Mononuclear cell (primary cell): ENCODE measurements around the gene TSACC. TPM values are rescaled to one million over a fixed set of nuclear protein-coding genes. Genes with fewer than 3 reads are reported as not detected.
A peak's percentile ranks its signal among the peaks of the same experiment; 100 is the strongest.
"Not testable (repeated sequence)": the region's sequence is repeated elsewhere in the genome, so short reads cannot be mapped to it uniquely, and the experiment has no call there.

Experiments used
- H3K27me3 ChIP-seq: 2 replicates; pipeline ENCODE4 v1.6.0; 2011; ENCODE audit warnings: low read length, control low read depth; ENCODE audit not compliant: insufficient read depth
- H3K4me1 ChIP-seq: 2 replicates; pipeline ENCODE4 v1.5.1; 2011; ENCODE audit warnings: mild to moderate bottlenecking, low read length, control low read depth; ENCODE audit not compliant: insufficient read depth
- H3K4me3 ChIP-seq: 2 replicates; pipeline ENCODE4 v1.5.1; 2011; ENCODE audit warnings: mild to moderate bottlenecking, low read length, moderate library complexity
- H3K9me3 ChIP-seq: 2 replicates; pipeline ENCODE4 v1.5.1; 2011; ENCODE audit warnings: low read depth, mild to moderate bottlenecking, control low read depth, low read length
- total RNA-seq: library from RNA; depleted of rRNA; stranded (reverse); fragments of >200 nt; gene quantifications from one replicate; pipeline ENCODE4 v1.2.3, GENCODE V29; 2012

The TSACC gene
- total RNA-seq, 1 donor: not detected

GRCh38 chr1:156336242-156336641, 2.1 kb upstream of the TSACC start:
- Histone ChIP-seq H3K4me3 (no peak overlapping the region), H3K9me3 (no peaks in the 10 kb centered on the region), H3K27me3 (no peaks in the 10 kb centered on the region), H3K4me1 (peaks cover 17% of the 10 kb centered on the region)

- Histone ChIP-seq H3K4me3 (peak overlapping the region; percentile 82), H3K27me3 (no peaks in the 10 kb centered on the region), H3K9me3 (no peaks in the 10 kb centered on the region), H3K4me1 (peaks cover 17% of the 10 kb centered on the region)
Observed at GRCh38 chr1:156337052-156337887, 1.1 kb upstream of the TSACC start.

GRCh38 chr1:156337888-156338179, 492 bp upstream of the TSACC start:
- H3K27me3 ChIP-seq: no peaks in the 10 kb centered on the region
- H3K4me1 ChIP-seq: peaks cover 17% of the 10 kb centered on the region
- H3K9me3 ChIP-seq: no peaks in the 10 kb centered on the region
- peak overlapping the region; percentile 82 for H3K4me3 ChIP-seq

GRCh38 chr1:156342166-156342955, 4.0 kb downstream of the TSACC start:
- peaks cover 4% of the 10 kb centered on the region for H3K4me1 ChIP-seq
- H3K9me3 ChIP-seq: no peaks in the 10 kb centered on the region
- no peak overlapping the region for H3K4me3 ChIP-seq
- no peaks in the 10 kb centered on the region for H3K27me3 ChIP-seq

- Histone ChIP-seq H3K4me1 (no peaks in the 10 kb centered on the region), H3K27me3 (no peaks in the 10 kb centered on the region), H3K9me3 (no peaks in the 10 kb centered on the region), H3K4me3 (no peak overlapping the region)
Observed at GRCh38 chr1:156344409-156344808, 6.1 kb downstream of the TSACC start.

- H3K27me3 ChIP-seq, H3K4me1 ChIP-seq, H3K9me3 ChIP-seq, H3K4me3 ChIP-seq: not testable (repeated sequence)
Observed at GRCh38 chr1:156346035-156346434, 7.7 kb downstream of the TSACC start.

GRCh38 chr1:156346636-156347035, 8.3 kb downstream of the TSACC start:
- peaks cover 3% of the 10 kb centered on the region for H3K27me3 ChIP-seq
- H3K9me3 ChIP-seq: no peaks in the 10 kb centered on the region
- H3K4me1 ChIP-seq: no peaks in the 10 kb centered on the region
- no peak overlapping the region for H3K4me3 ChIP-seq

GRCh38 chr1:156347331-156347730, 9.0 kb downstream of the TSACC start:
- Histone ChIP-seq H3K27me3 (peaks cover 3% of the 10 kb centered on the region), H3K4me3 (no peak overlapping the region), H3K9me3 (no peaks in the 10 kb centered on the region), H3K4me1 (no peaks in the 10 kb centered on the region)

- not testable (repeated sequence) for H3K4me1 ChIP-seq, H3K4me3 ChIP-seq
Observed at GRCh38 chr1:156352481-156352880, 14.2 kb downstream of the TSACC start.

GRCh38 chr1:156356262-156356874, 18.0 kb downstream of the TSACC start:
- Histone ChIP-seq H3K4me1 (peaks cover 6% of the 10 kb centered on the region), H3K4me3 (no peak overlapping the region), H3K9me3 (no peaks in the 10 kb centered on the region), H3K27me3 (peaks cover 4% of the 10 kb centered on the region)

More at GRCh38 chr1:156352481-156352880, 14.2 kb downstream of the TSACC start:
- H3K9me3 ChIP-seq, H3K27me3 ChIP-seq: not testable (repeated sequence)

GRCh38 chr1:156356875-156357534, 18.7 kb downstream of the TSACC start:
- H3K4me1 ChIP-seq: peaks cover 6% of the 10 kb centered on the region
- H3K27me3 ChIP-seq: peaks cover 4% of the 10 kb centered on the region
- H3K9me3 ChIP-seq: no peaks in the 10 kb centered on the region
- H3K4me3 ChIP-seq: no peak overlapping the region

GRCh38 chr1:156357977-156358376, 19.7 kb downstream of the TSACC start:
- Histone ChIP-seq H3K4me1 (peaks cover 6% of the 10 kb centered on the region), H3K27me3 (peaks cover 4% of the 10 kb centered on the region), H3K4me3 (no peak overlapping the region), H3K9me3 (no peaks in the 10 kb centered on the region)

- Histone ChIP-seq H3K27me3 (peaks cover 4% of the 10 kb centered on the region), H3K4me1 (peaks cover 6% of the 10 kb centered on the region), H3K9me3 (no peaks in the 10 kb centered on the region), H3K4me3 (no peak overlapping the region)
Observed at GRCh38 chr1:156358641-156359040, 20.3 kb downstream of the TSACC start.

- Histone ChIP-seq H3K4me1 (peaks cover 6% of the 10 kb centered on the region), H3K27me3 (peaks cover 8% of the 10 kb centered on the region), H3K4me3 (no peak overlapping the region), H3K9me3 (no peaks in the 10 kb centered on the region)
Observed at GRCh38 chr1:156359249-156359648, 20.9 kb downstream of the TSACC start.

- H3K9me3 ChIP-seq: no peaks in the 10 kb centered on the region
- no peak overlapping the region for H3K4me3 ChIP-seq
- peaks cover 13% of the 10 kb centered on the region for H3K27me3 ChIP-seq
- peaks cover 6% of the 10 kb centered on the region for H3K4me1 ChIP-seq
Observed at GRCh38 chr1:156359973-156360372, 21.6 kb downstream of the TSACC start.
